GM18867 (cell line): ENCODE data around the gene DLGAP5.
A peak's percentile ranks its signal among the peaks of the same experiment; 100 is the strongest.

Source experiments
- ATAC-seq: cut with Tn5 transposase; IDR thresholded peaks from one replicate; pipeline ENCODE4 v1.9.1; 2021; ENCODE audit warnings: mild to moderate bottlenecking, moderate library complexity; ENCODE audit not compliant: unreplicated experiment

DLGAP5 gene

DNA sequence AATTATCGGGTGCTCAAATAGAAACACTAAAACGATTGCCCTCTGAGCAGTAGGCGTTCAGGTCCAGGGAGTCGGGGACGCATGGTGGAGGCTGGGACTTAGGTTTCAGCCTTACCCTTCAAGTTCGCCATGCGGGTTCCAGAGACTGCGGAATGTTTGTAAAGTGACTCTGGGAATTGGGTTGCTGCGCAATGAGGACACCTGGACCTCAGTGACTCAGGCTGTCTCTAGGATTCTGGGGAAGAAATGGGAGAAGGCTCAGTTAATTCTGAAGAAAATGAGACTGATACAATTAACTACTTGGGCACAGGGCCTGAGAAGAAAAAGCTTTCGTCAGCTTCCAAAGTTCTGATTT lies 61.2 kb downstream of the DLGAP5 start:
- ATAC-seq = no peak

DNA sequence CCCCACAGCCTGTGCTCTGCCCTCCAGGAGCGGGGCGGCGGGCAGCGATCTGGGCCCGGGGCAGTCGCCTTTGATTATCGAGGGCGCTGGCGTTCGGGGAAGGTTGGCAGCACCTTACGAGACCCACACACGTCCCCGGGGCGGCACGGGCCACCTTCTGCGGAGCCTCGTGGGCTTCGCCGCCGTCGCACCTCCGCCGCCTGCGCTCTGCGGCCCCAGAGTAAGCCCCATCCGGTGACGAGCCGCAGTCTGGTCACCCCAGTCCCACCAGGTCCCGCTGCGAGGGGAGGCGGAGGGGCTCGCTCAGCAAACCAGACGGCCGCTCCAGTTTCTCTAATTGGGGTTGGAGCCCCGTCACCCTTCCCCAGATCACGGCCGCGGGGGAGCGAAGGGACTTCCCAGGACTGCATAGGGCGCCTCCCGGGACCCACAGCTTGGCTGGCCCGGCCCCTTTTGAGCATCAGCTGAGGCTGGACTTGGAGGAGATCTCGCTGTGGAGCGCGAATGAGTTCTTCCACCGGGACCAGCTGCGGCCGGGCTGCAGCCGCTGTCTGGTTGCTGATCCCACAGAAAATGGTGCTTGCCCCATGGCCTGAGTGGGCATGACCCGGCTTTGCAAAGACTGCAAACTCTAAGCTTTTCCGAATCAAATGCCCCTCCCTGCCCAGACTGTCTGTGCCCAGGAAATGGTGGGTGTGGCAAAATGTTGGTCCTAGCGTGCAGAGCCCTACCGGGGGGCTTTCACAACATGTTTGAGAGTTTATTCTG lies 61.8 kb downstream of the DLGAP5 start:
- peak; percentile 64 for ATAC-seq

DNA sequence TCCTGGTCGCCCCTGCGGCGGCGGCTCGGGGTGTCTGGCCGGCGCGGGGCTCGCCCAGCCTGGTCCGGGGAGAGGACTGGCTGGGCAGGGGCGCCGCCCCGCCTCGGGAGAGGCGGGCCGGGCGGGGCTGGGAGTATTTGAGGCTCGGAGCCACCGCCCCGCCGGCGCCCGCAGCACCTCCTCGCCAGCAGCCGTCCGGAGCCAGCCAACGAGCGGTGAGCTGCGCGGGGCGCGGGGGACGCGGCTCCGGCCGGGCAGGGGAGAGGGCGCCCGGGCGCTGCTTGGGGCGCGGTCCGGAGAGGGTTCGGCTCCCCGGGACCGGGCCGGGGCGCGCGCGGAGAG lies 62.3 kb downstream of the DLGAP5 start, which contains the start of gene LGALS3:
TSS of gene LGALS3 (plus strand) at position 167 of the 342 bp plus-strand sequence. CDS start 8,122 bp downstream, outside the sequence.
- ATAC-seq = peak; percentile 81

GRCh38 chr14:55128386-55129085 lies 62.8 kb downstream of the DLGAP5 start:
- no peak for ATAC-seq

DNA sequence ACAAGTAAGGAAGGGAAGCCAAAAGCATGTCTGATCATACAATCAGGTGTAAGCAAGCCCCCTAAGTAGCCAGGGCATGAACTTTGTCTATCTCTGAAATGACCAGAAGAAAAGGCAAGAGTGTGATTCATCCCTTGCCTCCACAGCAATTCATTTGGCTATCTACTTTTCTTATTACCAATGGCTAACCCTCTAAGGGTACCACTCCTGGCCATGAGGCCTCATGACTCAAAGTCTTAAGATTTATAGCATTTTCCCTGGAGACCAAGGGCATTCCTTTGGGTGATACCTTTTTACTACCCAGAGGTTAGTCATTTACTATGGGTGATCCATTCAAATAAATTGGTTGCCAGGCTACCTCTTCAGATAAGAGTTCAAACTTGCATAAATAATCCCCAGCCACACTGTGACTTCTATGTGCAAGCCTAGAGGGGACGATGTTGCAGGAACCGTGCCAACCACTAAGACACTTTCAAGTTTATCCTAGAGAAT lies 63.9 kb downstream of the DLGAP5 start:
- no peak for ATAC-seq

DNA sequence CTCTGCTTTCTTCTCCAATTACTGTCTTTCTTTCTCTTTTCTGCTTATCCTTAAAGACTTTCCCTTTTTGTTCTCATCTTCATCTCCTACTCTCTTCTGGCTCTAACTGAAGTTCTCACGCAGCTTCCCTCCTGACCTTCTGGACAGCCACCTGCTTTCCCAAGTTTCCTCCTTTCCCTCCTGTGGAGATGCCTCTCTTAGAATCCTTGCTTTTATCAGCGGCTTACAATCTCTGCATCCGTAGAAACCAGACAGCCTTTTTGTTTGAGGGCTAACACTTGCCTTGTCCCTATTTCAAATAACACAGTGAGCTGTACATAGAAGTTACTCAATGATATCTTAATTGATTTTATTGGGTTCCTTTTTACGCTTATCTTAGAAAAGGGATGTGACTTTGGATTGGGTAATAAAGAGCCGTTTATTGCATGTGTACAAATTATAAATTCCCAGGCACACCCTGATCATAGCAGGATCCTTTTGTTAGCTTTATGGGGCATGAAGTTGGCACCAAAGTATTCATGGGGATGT lies 64.4 kb downstream of the DLGAP5 start:
- no peak for ATAC-seq

- no peak for ATAC-seq
Measured at GRCh38 chr14:55126034-55126433, 65.4 kb downstream of the DLGAP5 start.

DNA sequence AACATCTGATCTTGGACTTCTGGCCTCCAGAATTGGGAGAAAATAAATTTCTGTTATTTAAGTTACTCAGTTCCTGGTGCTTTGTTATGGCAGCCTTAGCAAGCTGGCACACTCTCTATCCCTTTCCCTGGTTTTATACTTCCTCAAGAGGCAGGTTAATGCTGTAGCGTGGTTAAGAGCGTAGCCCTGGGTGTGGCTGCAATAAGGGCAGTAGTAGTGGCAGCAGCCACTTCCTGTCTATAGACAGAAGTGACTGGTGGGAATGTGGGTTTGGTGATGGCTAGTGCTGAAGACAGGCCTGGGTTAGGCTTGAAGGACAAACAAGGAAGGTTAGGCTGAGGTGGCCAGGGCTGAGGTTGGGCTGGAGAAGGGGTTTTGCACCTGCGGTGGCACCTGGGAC lies 66.0 kb downstream of the DLGAP5 start:
- no peak for ATAC-seq

DNA sequence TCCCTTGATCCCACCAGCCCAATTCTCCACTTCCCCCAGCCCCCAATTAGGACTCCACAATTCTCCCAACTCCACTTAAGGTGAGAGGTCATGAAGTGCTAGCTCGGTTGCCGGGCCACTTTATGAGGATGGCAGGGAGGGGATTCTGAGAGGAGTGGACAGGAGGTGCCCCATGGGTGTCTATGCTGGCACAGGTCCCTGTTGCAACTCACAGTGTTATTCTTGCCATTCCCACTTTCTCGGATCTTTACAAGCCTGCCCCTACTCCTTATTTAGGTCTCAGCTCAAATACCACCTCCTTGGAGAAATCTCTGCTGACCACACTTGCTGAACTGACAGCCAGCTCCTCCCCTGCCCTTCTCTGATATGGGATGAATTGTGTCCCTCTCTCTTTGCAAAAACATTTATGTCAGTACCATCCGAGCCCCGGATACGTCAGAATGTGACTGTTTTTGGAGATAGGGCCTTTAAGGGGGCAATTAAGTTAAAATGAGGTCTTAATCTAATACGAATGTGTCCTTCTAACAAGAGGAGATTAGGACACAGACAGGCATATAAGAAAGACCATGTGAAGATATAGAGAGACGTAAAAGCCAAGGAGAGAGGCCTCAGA lies 66.5 kb downstream of the DLGAP5 start:
- no peak for ATAC-seq

- no peak for ATAC-seq
Measured at GRCh38 chr14:55123852-55124639, 67.3 kb downstream of the DLGAP5 start.

DNA sequence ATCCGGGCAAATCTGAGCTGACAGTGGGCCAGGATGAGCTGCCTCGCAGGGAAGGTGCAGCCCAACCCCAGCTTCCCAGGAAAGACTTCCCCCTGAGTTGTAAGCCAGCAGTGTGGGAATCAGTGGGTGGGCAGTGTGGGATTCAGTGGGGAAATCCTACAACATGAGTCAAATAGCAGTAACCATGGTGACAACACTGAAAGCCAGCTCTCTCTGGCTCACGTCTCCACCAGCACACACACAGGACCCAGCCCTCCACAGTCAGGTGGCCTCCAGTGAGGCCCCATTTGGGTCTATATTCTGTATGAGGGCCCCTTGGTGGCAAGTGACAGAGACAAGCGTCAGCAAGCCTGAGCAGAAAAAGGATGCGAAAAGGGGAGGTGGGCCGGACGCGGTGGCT lies 68.3 kb downstream of the DLGAP5 start:
- no peak for ATAC-seq

GRCh38 chr14:55122440-55122986 lies 68.9 kb downstream of the DLGAP5 start:
- no peak for ATAC-seq

DNA sequence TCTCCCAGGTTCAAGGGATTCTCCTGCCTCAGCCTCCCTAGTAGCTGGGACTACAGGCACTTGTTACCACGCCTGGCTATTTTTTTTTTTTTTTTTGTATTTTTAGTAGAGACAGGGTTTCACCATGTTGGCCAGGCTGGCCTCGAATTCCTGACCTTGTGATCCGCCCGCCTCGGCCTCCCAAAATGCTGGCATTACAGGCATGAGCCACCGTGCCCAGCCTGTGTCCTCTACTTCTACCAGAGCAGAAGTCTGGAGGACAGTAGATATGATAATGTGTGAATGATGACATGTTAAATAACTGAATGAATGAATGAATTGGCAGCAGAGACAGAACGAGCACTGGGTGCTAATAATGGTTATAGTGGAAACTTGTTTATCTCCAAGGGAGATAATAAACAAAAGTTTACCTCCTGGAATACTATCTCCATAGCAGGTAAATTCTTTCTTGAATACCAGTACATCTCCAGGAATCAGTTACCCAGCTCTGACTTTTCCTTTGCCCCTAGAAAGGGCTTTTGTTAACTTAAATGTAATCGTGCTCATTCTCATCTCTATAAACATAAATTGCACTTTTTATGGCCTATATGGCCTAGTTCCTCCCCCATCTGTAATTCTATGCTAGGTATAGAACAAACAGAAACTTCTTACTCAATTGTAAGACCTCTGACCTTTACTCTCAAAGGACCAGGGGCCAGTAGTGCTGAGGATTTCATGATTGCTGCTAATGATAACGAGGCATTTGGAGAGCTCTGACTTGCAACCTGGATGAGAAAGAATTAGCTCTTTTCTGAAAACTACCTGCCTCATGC lies 69.6 kb downstream of the DLGAP5 start:
- no peak for ATAC-seq

DNA sequence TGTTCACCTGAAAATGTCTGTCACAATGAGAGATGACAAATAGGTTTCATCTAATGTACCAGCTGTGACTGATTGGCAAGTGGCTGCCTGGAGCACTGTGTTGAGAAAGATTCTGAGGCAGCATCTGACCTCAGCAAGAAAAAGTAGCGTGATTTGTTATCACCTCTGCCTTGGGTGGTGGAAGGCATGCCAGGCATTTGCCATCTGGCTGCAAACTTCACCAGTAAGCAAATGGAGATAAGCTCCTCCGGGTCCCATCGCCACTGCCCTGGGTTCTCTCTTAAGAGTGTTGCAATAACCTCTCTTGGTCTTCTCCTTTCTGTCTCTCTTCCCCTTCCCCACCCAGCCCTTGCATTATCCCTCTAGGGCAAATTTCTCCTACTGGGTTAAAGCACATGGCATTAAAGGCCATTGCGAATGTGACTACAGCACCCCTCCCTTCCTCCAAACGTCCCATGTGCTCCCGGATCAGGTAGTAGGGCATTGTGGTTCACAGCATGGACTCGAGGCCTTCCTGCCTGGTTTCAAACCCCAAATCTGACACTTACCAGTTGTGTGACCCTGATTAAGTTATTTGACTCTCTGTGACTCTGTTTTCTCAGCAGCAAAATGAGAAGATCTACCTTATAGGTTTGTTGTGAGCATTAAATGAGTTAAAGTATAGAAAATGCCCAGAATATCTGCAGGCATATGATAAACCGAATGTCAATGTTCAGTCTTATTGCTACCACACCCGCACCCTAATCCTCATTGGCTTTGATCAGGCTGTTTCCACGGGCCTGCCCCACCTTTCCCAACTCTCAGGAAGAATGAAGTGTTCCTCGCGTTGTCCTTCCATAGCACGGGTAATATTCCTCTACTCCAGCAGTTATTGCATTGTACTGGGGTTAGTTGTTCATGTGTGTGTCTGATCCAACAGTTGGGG lies 70.6 kb downstream of the DLGAP5 start:
- no peak for ATAC-seq

GRCh38 chr14:55118761-55119160 lies 72.6 kb downstream of the DLGAP5 start:
- no peak for ATAC-seq

- ATAC-seq = no peak
Measured at GRCh38 chr14:55117803-55118441, 73.5 kb downstream of the DLGAP5 start.

GRCh38 chr14:55116246-55117030 lies 74.9 kb downstream of the DLGAP5 start:
- no peak for ATAC-seq
